ENCODE measurements around the gene CLIP3.
"Not testable (repeated sequence)": the region's sequence is repeated elsewhere in the genome, so short reads cannot be mapped to it uniquely, and the experiment has no call there.

CLIP3 gene

GRCh38 chr19:36032251-36033104, at the start of gene CLIP3:
Gene CLIP3, minus strand, starts transcription at chr19:36032873. Its CDS starts 516 bp downstream, at chr19:36032357.
- peak; percentile 57 for DNase-seq

- no peak for DNase-seq
Observed at GRCh38 chr19:36081894-36082293, 49.2 kb upstream of the CLIP3 start.

GRCh38 chr19:36081385-36081784, 48.7 kb upstream of the CLIP3 start:
- DNase-seq = no peak

GRCh38 chr19:36079389-36079945, 46.8 kb upstream of the CLIP3 start:
- DNase-seq = no peak

GRCh38 chr19:36073121-36073876, 40.6 kb upstream of the CLIP3 start:
- DNase-seq = no peak

- no peak for DNase-seq
Observed at GRCh38 chr19:36072081-36072480, 39.4 kb upstream of the CLIP3 start.

GRCh38 chr19:36068810-36069499, 36.3 kb upstream of the CLIP3 start:
- not testable (repeated sequence) for DNase-seq

GRCh38 chr19:36067681-36068080, 35.0 kb upstream of the CLIP3 start:
- DNase-seq = no peak

GRCh38 chr19:36064826-36065225, 32.2 kb upstream of the CLIP3 start:
- no peak for DNase-seq

GRCh38 chr19:36061367-36061766, 28.7 kb upstream of the CLIP3 start:
- no peak for DNase-seq

- no peak for DNase-seq
Observed at GRCh38 chr19:36060430-36060829, 27.8 kb upstream of the CLIP3 start.

- DNase-seq = no peak
Observed at GRCh38 chr19:36059180-36059910, 26.7 kb upstream of the CLIP3 start.

GRCh38 chr19:36058481-36059179, 26.0 kb upstream of the CLIP3 start:
- DNase-seq = no peak

- DNase-seq = peak; percentile 84
Observed at GRCh38 chr19:36054733-36055686, 22.3 kb upstream of the CLIP3 start, which contains the start of gene WDR62. Gene WDR62, plus strand, starts transcription at chr19:36054897. Its CDS starts 75 bp downstream, at chr19:36054972.

GRCh38 chr19:36054119-36054732, 21.6 kb upstream of the CLIP3 start, which contains the start of gene THAP8:
Gene THAP8, minus strand, starts transcription at chr19:36054285. Its CDS starts 68 bp downstream, at chr19:36054217.
- DNase-seq = peak; percentile 93

- DNase-seq = no peak
Observed at GRCh38 chr19:36051637-36052036, 19.0 kb upstream of the CLIP3 start.

GRCh38 chr19:36051236-36051635, 18.6 kb upstream of the CLIP3 start:
- no peak for DNase-seq

- no peak for DNase-seq
Observed at GRCh38 chr19:36049080-36049698, 16.5 kb upstream of the CLIP3 start.

- no peak for DNase-seq
Observed at GRCh38 chr19:36047835-36048234, 15.2 kb upstream of the CLIP3 start.
